GM19324 (cell line): ENCODE results near the gene CEMIP.
"Not testable (repeated sequence)": the region's sequence is repeated elsewhere in the genome, so short reads cannot be mapped to it uniquely, and the experiment has no call there.

Source experiments
- ATAC-seq: cut with Tn5 transposase; IDR thresholded peaks from one replicate; pipeline ENCODE4 v1.9.1; 2021; ENCODE audit warnings: mild to moderate bottlenecking, moderate library complexity; ENCODE audit not compliant: unreplicated experiment, low FRiP score

Gene CEMIP

GRCh38 chr15:80754014-80754413 lies 25.2 kb upstream of the CEMIP start:
- ATAC-seq: no peak

DNA sequence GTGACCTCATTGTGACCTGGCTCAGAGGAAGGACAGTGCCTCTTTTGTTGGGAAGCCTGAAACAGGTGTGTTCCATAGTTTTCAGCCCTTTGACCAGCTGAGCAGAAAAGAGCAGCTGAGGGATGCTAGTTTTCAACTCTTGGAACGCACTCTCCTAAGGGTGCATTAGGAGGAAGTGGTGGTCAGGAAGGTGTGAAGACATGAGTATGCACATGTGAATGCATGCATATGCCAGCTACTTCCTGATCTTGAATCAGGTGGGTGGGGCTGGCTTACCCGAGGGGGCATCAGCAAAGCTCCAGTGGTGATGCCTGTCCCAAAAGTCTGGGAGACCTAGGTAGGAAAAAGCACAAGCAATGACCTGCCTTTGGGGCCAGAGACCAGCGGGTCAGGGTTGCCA lies 23.3 kb upstream of the CEMIP start:
- no peak for ATAC-seq

DNA sequence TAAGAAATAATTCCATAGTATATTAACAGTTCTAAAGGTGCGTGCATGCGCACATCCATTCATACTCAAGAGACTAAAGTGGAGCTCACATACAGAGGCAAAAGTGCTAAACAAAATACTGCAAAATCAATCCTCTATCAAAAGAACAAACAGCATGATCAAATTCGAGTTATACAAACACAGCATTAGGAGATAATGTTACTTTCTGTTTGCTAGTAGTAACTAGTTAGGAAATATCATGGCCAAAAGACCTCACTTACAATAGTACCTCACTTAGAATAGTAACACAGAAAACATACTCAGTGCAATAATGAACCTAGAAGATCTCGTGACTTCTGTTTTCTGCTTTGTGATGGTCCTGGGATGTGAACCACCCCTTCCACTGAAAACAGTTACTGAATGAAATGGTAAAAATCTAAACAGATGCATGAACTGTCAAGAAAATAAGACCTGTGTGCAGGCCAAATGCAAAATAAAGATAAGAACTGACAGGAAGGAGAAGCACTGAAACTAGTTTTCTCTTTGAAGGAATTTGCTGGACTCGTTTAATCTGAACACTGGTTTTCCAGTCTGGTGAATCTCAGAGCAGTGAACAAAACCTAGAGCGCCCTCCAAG lies 20.9 kb upstream of the CEMIP start:
- no peak for ATAC-seq

GRCh38 chr15:80760960-80761359 lies 18.2 kb upstream of the CEMIP start:
- no peak for ATAC-seq

DNA sequence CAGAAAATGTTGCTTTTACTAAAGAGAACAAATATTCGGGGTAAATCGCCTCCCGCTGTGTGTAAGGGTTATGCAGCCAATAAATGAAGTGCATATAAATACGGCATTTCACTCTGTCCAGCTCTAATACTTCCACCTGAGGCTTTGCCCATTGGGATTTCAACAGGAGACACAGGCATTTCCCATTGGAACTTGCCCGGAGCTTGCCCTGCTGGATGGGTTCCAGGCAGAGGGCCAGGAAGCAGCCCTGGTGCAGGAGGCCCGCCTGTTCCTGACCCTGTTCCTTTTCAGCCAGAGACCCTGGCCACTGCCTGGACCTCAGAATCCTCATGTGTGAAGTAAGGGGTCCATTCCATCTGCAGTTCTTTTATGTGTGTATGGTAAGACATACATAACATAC lies 17.4 kb upstream of the CEMIP start:
- no peak for ATAC-seq

DNA sequence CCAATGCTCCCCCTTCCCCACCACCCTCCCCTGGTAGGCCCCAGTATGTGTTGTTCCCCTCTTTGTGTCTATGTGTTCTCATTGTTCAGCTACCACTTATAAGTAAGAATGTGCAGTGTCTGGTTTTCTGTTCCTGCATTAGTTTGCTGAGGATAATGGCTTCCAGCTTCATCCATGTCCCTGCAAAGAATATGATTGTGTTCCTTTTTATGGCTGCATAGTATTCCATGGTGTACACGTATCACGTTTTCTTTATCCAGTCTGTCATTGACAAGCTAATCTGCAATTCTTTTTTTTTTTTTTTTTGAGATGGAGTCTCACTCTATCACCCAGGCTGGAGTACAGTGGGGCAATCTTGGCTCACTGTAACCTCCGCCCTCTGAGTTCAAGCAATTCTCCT lies 15.9 kb upstream of the CEMIP start:
- ATAC-seq: not testable (repeated sequence)

GRCh38 chr15:80764535-80764934 lies 14.6 kb upstream of the CEMIP start:
- no peak for ATAC-seq

- ATAC-seq: no peak
Observed at GRCh38 chr15:80766275-80766674, 12.9 kb upstream of the CEMIP start.

GRCh38 chr15:80768158-80768557 lies 11.0 kb upstream of the CEMIP start:
- no peak for ATAC-seq

- ATAC-seq: no peak
Observed at GRCh38 chr15:80769153-80769828, 9.9 kb upstream of the CEMIP start.

- ATAC-seq: no peak
Observed at GRCh38 chr15:80769829-80770705, 9.1 kb upstream of the CEMIP start.

DNA sequence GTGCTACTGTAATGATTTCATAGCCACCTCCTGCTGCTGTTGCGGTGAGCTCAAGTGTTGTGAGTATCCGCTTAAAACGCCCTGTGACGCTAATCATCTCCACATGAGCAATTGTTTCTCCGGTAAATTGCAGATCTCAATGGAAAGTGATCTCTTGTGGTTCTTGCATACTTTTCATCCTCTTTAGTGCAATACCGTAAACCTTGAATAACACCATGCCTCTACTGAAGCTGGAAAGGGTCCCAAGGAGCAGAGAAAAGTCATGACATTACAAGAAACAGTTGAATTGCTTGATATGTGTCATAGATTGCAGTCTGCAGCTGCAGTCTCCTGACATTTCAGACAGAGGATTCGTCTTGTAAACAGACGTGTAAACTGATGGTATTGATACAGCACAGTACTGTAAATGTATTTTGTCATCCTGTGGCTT lies 6.0 kb upstream of the CEMIP start:
- no peak for ATAC-seq

DNA sequence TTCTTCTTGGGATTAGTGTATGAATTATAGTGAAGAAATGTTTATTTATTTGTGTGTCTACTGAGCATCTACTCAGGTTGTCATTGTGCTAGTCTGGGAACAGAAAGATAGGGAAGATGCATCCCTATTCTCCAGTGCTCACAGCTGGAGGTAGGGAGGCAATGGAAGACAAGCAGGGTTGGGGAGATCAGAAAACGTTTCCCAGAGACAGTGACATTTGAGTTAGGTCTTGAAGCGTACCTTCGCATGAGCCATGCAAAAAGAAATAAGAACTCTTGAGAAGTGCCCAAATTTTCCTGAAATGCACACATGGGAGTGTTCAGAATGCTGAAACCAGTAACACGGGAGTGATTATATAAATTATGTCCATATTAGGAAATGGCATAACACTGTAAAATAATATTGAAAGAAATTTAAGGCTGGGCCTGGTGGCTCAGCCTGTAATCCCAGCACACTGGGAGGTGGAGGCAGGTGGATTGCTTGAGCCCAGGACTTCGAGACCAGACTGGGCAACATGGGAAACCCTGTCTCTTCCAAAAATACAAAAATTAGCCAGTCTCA lies 5.3 kb upstream of the CEMIP start:
- no peak for ATAC-seq

- no peak for ATAC-seq
Observed at GRCh38 chr15:80774486-80774885, 4.7 kb upstream of the CEMIP start.

DNA sequence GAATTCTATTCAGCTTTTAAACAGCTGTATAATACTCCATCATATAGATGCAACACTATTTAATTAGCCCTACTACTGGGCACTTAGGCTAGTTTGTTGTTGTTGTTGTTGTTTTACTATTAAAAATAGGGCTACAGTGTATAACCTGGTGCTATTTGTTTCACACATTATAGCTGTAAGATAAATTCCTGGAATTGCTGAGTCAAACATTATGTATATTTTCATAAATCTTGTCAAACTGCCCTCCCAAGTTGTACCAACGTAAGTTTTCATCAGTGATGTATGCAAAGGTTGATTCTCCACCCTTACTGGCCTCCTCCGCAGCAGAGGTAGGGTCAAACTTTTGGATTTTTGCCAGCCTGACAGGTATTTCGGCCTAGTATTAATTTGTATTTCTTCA lies 3.8 kb upstream of the CEMIP start:
- no peak for ATAC-seq

- no peak for ATAC-seq
Observed at GRCh38 chr15:80776420-80777045, 2.6 kb upstream of the CEMIP start.

DNA sequence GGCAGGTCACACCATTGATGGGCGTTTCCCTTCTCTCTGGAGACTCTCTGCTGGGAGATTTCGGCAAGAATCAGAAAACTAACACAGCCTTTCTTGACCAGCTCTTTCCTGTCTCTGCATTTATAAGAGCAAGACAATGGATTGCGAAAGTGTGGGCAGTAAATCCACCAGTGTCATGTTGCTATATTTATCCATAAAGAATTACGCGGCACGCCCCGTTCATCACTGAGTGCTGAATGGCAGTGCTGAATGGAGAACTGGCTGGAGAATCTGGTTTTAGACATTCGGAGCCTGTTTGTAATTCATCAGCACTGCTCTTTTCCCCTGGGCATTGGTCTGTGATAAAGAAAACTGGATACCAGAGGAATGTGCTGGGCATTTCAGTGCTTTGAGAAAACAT lies 2.0 kb upstream of the CEMIP start:
- ATAC-seq: no peak

DNA sequence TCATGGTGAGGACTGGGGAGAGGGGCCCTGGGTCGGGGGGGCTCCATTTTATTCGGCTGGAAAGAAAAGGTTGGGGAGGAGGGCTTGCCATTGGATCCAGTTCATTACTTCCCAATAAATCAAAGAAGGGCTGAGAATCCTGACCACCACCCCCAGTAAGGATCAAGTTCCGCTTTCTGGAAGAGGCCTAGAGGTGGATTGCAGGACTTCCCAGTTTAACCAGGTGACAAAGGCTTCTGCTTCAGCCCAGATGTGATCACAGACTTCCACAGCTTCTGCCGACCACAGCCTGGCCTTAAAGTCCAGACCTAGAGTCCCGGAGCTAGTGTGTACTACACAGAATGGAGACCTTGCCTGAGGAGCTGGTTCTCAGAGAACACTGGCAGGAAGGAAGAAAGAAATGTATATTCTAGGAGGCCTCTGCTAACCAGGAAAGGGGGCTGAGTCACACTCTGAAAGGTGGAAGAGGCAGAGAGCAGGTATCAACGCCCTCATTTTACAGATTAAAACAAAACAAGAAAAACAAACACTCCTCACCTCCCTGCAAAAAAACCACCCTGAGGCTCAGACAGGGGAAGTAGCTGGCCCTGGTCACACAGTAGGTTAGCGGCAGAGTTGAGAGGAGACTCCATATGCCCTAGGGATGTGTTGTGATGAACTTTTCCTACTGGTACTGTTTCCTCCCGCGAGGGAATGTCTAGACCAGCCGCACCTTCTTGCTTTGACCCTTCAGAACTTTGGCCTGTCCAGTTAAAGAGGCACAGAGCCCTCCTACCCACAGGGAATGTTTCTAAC lies 1.1 kb upstream of the CEMIP start:
- no peak for ATAC-seq

- ATAC-seq: no peak
Observed at GRCh38 chr15:80778621-80778963, 578 bp upstream of the CEMIP start.
